HG03060 (cell line): ENCODE results near the gene MRPL52.
"Not testable (repeated sequence)": the region's sequence is repeated elsewhere in the genome, so short reads cannot be mapped to it uniquely, and the experiment has no call there.

Experiments
- ATAC-seq: cut with Tn5 transposase; IDR thresholded peaks from one replicate; pipeline ENCODE4 v1.9.1; 2021; ENCODE audit warnings: low read depth, moderate number of reproducible peaks; ENCODE audit not compliant: unreplicated experiment

MRPL52 gene

GRCh38 chr14:22837750-22838538 lies 8.3 kb downstream of the MRPL52 start:
- ATAC-seq, result no peak

- no peak for ATAC-seq
These were observed 8.9 kb downstream of the MRPL52 start for GRCh38 chr14:22838631-22839041.

- ATAC-seq, result no peak
These were observed 9.6 kb downstream of the MRPL52 start for GRCh38 chr14:22839159-22839779.

GRCh38 chr14:22841311-22841710 lies 11.6 kb downstream of the MRPL52 start:
- ATAC-seq, result no peak

GRCh38 chr14:22841769-22842168 lies 12.1 kb downstream of the MRPL52 start:
- ATAC-seq, result no peak

GRCh38 chr14:22842211-22843122 lies 12.8 kb downstream of the MRPL52 start:
- no peak for ATAC-seq

GRCh38 chr14:22843123-22843925 lies 13.6 kb downstream of the MRPL52 start:
- no peak for ATAC-seq

GRCh38 chr14:22844221-22845102 lies 14.8 kb downstream of the MRPL52 start:
- no peak for ATAC-seq

GRCh38 chr14:22845103-22845394 lies 15.4 kb downstream of the MRPL52 start:
- ATAC-seq, result no peak

GRCh38 chr14:22845821-22846625 lies 16.3 kb downstream of the MRPL52 start:
- no peak for ATAC-seq

GRCh38 chr14:22846811-22847307 lies 17.2 kb downstream of the MRPL52 start:
- no peak for ATAC-seq

- ATAC-seq, result no peak
These were observed 18.1 kb downstream of the MRPL52 start for GRCh38 chr14:22847661-22848341.

GRCh38 chr14:22848351-22849164 lies 18.9 kb downstream of the MRPL52 start:
- ATAC-seq, result no peak

GRCh38 chr14:22849212-22849819 lies 19.6 kb downstream of the MRPL52 start:
- no peak for ATAC-seq

- no peak for ATAC-seq
These were observed 21.5 kb downstream of the MRPL52 start for GRCh38 chr14:22850944-22851764.

- ATAC-seq, result not testable (repeated sequence)
These were observed 22.5 kb downstream of the MRPL52 start for GRCh38 chr14:22852178-22852577.
